NCI-H69 (cell line): ENCODE data around the gene HIPK2.
A peak's percentile ranks its signal among the peaks of the same experiment; 100 is the strongest.

Experiments used
- DNase-seq: peaks from one replicate; lab custom pipeline; 2025; lab: John Stamatoyannopoulos, UW

Gene HIPK2

DNA sequence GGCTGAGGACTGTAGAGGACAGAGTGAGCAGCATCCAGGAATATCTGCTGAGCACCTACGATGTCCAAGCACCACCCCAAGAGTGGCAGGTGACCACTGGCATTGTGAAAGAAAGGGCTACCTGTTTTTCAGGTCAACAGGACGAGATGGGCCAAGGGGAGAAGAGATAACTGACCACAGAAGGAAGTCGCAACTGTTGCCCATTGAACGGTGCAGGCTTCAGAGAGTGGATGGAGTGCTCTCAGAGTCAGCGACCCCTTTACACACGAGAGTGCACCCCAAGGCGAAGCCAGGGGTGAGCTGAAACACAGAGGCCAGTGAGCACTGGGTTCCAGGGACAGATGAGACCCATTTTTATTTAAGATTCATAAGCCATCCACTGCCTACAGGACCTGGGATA lies 42.3 kb downstream of the HIPK2 start:
- no peak for DNase-seq

DNA sequence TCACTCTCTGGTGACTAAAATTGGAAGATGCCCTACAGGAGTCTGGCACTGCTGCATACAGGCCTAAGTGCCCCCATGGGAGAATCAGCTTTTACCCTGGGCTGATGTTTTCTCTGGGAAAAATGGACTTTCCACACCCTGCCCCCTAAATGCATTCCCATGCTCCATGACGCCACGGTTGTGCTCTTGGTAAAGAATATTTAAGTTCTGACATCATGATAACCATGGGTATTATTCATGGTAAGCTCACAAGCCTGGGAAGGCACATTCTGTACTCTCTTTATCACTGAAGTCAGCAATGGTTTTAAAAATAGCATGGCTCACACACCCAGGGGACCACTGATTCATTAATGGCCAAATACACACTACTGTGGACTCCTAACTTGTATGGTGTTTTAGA lies 43.4 kb downstream of the HIPK2 start:
- no peak for DNase-seq

DNA sequence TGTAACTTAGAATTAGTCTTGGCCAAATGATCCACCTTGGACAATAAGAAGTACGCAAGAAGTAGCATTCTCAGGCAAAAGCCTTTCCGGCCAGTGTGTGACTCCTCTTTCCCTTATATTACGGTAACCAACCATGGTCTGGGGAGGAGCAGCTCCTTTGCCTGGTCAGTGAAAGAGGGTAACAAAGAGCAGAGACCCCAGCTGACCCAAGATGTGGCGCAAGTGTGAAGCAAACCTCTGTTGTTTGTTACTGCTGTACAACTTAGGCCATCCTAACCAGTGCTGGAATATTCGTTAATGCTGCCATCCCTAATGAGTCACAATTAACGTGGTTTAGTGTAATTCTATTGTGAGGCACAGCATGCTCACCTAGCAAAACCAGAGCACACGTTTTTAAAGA lies 44.0 kb downstream of the HIPK2 start:
- DNase-seq = no peak

GRCh38 chr7:139732471-139733167 lies 45.2 kb downstream of the HIPK2 start:
- no peak for DNase-seq

- DNase-seq = peak; percentile 60
Measured at GRCh38 chr7:139731802-139732470, 45.9 kb downstream of the HIPK2 start.

- peak; percentile 80 for DNase-seq
Measured at GRCh38 chr7:139730746-139731612, 46.8 kb downstream of the HIPK2 start.

GRCh38 chr7:139728203-139728602 lies 49.6 kb downstream of the HIPK2 start:
- no peak for DNase-seq

DNA sequence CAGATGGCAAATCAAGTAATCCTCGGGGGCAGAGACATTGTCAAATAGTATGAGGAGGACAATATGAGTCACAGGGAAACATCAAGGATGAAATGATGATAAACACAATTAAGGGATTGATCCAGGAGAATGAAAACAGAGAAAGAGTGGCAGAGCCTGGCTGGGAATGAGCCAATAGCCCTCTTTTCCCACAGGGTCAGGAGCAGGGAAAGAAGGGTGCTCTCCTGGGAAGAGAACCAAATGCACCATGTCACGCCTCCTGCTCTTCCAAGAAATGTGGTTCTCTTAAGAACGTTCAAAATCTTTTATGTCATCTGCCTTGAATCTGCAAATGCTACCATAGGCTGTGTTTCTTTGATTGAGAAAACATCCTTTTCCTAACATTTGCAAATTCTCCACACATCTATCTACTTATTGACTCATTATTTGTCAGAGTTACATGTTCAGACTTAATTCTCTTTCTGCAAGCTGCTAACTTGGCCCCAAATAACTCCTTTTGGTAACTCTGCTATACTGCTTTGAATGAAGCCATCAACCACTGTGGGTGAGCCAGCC lies 50.6 kb downstream of the HIPK2 start:
- peak; percentile 80 for DNase-seq

DNA sequence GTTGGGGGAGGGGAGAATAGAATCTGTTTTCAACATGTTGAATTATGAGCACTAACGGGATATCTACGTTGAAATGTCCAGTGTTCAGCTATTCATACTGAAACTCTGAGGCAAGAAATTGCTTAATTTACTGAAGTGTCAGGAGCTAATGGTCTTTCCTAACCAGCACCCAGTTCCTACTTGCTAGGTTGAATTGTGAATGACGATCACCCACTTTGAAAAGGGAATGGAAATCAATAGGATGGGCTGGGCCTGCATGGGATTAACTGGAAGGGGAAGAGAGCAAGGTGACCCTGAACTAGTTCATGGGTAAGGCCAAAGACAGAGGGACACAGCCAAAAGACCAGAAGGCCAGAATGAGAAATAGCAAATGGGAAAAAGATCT lies 51.3 kb downstream of the HIPK2 start:
- no peak for DNase-seq

- DNase-seq = no peak
Measured at GRCh38 chr7:139725858-139726484, 51.8 kb downstream of the HIPK2 start.

- peak; percentile 28 for DNase-seq
Measured at GRCh38 chr7:139725077-139725476, 52.7 kb downstream of the HIPK2 start.

- no peak for DNase-seq
Measured at GRCh38 chr7:139722604-139723003, 55.2 kb downstream of the HIPK2 start.

- no peak for DNase-seq
Measured at GRCh38 chr7:139721821-139722220, 56.0 kb downstream of the HIPK2 start.

- peak; percentile 41 for DNase-seq
Measured at GRCh38 chr7:139721417-139721816, 56.4 kb downstream of the HIPK2 start.

- DNase-seq = peak; percentile 52
Measured at GRCh38 chr7:139720705-139721231, 57.0 kb downstream of the HIPK2 start.

DNA sequence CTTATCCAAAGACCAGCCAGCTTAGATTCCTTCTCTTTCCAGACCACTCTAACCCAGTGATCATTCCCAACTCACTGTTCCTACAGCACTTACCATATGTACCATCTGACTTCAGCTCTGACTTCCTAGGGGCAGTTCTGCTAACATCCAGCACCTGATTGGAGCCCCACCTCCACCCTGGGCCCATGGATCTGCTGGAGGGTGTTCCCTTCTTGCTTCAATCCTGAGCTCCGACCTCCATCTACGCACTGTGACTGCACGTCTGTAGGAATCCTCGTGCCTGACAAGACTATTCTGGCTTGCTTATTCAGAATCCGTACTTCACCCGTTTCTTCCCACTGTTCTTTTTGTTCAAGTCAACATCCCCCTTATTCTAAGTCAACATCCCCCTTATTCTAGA lies 57.6 kb downstream of the HIPK2 start:
- DNase-seq = no peak

GRCh38 chr7:139718859-139719258 lies 58.9 kb downstream of the HIPK2 start:
- no peak for DNase-seq

GRCh38 chr7:139718141-139718540 lies 59.7 kb downstream of the HIPK2 start:
- DNase-seq = no peak

GRCh38 chr7:139716156-139716942 lies 61.4 kb downstream of the HIPK2 start:
- DNase-seq = no peak

DNA sequence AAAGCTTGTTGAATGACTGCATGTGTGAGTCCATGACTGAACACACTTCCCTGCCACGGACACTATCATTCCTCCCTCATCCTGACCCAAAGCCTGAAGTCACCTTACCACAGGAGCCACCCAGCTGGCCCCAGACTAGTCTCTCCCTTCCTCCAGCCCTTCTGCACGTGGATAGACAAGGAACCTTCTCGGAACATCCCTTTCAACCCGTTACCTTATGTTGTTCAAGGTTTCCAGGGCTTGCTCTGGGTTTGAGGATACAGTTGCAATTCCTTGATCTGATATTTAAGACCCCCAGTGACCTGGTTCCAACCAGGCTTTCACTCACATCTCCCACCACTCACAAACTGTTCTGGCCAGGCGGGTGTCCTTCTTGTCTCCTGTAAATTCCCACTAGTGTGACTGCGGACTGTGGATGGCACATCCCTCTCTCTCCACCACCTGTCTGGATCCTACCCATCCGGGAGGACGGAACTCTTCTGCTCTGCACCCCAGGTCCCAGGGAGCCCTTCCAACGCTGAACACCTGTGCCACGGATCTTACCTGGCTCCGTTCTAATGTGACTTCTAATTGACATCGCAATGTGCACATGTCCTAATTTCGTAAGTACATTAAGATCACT lies 62.5 kb downstream of the HIPK2 start:
- no peak for DNase-seq
